MM.1S (cell line): ENCODE results near the gene NLRP9.
"Not testable (repeated sequence)": the region's sequence is repeated elsewhere in the genome, so short reads cannot be mapped to it uniquely, and the experiment has no call there.

Experiments
- DNase-seq: peaks from one replicate; pipeline ENCODE4 v3.0.0-alpha.2; 2015
- H2AFZ ChIP-seq: fragments of 300-600 bp; sonication (generic); 2 replicates; pipeline ENCODE4 v1.6.0; 2016; ENCODE audit warnings: antibody characterized with exemption, low read length
- H3F3A ChIP-seq: fragments of 300-600 bp; sonication (generic); 2 replicates; pipeline ENCODE4 v1.6.1; 2016; ENCODE audit warnings: mild to moderate bottlenecking, antibody characterized with exemption, low read length, moderate library complexity, mixed read lengths; ENCODE audit not compliant: insufficient read depth
- H3K27ac ChIP-seq: fragments of 300-600 bp; sonication (generic); 2 replicates; pipeline ENCODE4 v1.5.1; 2016; ENCODE audit warnings: mild to moderate bottlenecking, low read length
- H3K27me3 ChIP-seq: fragments of 300-600 bp; sonication (generic); replicated peaks from 2 replicates; pipeline ENCODE4 v1.6.0; 2016; ENCODE audit warnings: low read length; ENCODE audit not compliant: insufficient read depth
- H3K36me3 ChIP-seq: fragments of 300-600 bp; sonication (generic); replicated peaks from 2 replicates; pipeline ENCODE4 v1.6.1; 2016; ENCODE audit warnings: mild to moderate bottlenecking, low read length, mixed read lengths; ENCODE audit not compliant: insufficient read depth
- H3K4me1 ChIP-seq: fragments of 300-600 bp; sonication (generic); 2 replicates; pipeline ENCODE4 v1.6.1; 2016; ENCODE audit warnings: low read length, mixed read lengths
- H3K4me2 ChIP-seq: fragments of 300-600 bp; sonication (generic); 2 replicates; pipeline ENCODE4 v1.6.0; 2016; ENCODE audit warnings: low read depth, low read length
- H3K4me3 ChIP-seq: fragments of 300-600 bp; sonication (generic); 2 replicates; pipeline ENCODE4 v1.5.1; 2016; ENCODE audit warnings: low read length, mixed read lengths
- H3K79me2 ChIP-seq: fragments of 300-600 bp; sonication (generic); 2 replicates; pipeline ENCODE4 v1.6.1; 2016; ENCODE audit warnings: mixed run types, low read length, mixed read lengths
- H3K9ac ChIP-seq: fragments of 300-600 bp; sonication (generic); 2 replicates; pipeline ENCODE4 v1.6.1; 2016; ENCODE audit warnings: low read length, mixed read lengths
- H3K9me2 ChIP-seq: fragments of 300-600 bp; sonication (generic); replicated peaks from 2 replicates; pipeline ENCODE4 v1.6.1; 2016; ENCODE audit warnings: mild to moderate bottlenecking, low read length, mixed read lengths; ENCODE audit not compliant: insufficient read depth
- H3K9me3 ChIP-seq: fragments of 300-600 bp; sonication (generic); replicated peaks from 2 replicates; pipeline ENCODE4 v1.6.1; 2016; ENCODE audit warnings: mild to moderate bottlenecking, low read length, mixed read lengths; ENCODE audit not compliant: insufficient read depth
- H4K20me1 ChIP-seq: fragments of 300-600 bp; sonication (generic); 2 replicates; pipeline ENCODE4 v1.6.1; 2016; ENCODE audit warnings: mild to moderate bottlenecking, low read length, moderate library complexity, mixed read lengths; ENCODE audit not compliant: insufficient read depth
- EZH2 ChIP-seq: fragments of 300-600 bp; sonication (generic); optimal IDR thresholded peaks from 2 replicates; pipeline ENCODE3; 2017; ENCODE audit warnings: low read depth, mild to moderate bottlenecking, antibody characterized with exemption, low read length, mixed read lengths
- EZH2phosphoT487 ChIP-seq: fragments of 300-600 bp; sonication (generic); IDR thresholded peaks from 2 replicates; pipeline ENCODE4 v1.6.1; 2018; ENCODE audit warnings: antibody characterized with exemption, low read length
- TF ChIP-seq, protein P1 (sequence below): fragments of 300-600 bp; sonication (generic); IDR thresholded peaks from 2 replicates; pipeline ENCODE4 v1.5.1; 2016; ENCODE audit warnings: antibody characterized with exemption, low read length, mixed read lengths

The NLRP9 gene

DNA sequence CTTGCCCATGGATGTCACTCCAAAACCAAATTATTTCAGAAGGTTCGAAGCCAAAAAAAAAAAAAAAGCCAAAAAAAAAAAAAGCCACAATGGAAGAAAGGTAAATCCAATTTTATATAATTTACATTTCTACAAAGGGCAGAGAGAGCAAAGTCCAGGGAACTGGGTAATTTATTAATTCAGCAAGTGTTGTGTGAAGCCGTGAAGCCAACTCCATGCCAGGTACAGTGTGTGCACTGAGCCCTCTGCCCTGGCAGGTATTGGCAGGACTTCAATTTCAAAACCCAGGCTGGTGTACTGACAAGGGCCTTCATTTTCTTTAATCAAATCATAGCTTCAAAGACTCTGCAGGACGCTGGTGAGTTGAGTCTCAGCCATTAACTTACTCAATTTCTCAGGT is 15.2 kb upstream of the NLRP9 start:
- Histone ChIP-seq H3K4me1 (no peaks in the 10 kb centered on the region), H3K9ac (no peak overlapping the region), H3K9me2 (no peaks in the 10 kb centered on the region), H4K20me1 (no peaks in the 10 kb centered on the region), H3F3A (no peaks in the 10 kb centered on the region), H3K27me3 (peaks cover 84% of the 10 kb centered on the region), H3K79me2 (no peaks in the 10 kb centered on the region), H3K9me3 (no peaks in the 10 kb centered on the region), H3K4me2 (no peak overlapping the region), H3K4me3 (no peak overlapping the region), H3K36me3 (no peaks in the 10 kb centered on the region), H3K27ac (no peak overlapping the region), H2AFZ (no peak overlapping the region)
- DNase-seq: no peak
- TF ChIP-seq, protein P1, sequence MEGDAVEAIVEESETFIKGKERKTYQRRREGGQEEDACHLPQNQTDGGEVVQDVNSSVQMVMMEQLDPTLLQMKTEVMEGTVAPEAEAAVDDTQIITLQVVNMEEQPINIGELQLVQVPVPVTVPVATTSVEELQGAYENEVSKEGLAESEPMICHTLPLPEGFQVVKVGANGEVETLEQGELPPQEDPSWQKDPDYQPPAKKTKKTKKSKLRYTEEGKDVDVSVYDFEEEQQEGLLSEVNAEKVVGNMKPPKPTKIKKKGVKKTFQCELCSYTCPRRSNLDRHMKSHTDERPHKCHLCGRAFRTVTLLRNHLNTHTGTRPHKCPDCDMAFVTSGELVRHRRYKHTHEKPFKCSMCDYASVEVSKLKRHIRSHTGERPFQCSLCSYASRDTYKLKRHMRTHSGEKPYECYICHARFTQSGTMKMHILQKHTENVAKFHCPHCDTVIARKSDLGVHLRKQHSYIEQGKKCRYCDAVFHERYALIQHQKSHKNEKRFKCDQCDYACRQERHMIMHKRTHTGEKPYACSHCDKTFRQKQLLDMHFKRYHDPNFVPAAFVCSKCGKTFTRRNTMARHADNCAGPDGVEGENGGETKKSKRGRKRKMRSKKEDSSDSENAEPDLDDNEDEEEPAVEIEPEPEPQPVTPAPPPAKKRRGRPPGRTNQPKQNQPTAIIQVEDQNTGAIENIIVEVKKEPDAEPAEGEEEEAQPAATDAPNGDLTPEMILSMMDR: no peak
- no peak for TF ChIP-seq EZH2phosphoT487
- TF ChIP-seq EZH2: no peak

DNA sequence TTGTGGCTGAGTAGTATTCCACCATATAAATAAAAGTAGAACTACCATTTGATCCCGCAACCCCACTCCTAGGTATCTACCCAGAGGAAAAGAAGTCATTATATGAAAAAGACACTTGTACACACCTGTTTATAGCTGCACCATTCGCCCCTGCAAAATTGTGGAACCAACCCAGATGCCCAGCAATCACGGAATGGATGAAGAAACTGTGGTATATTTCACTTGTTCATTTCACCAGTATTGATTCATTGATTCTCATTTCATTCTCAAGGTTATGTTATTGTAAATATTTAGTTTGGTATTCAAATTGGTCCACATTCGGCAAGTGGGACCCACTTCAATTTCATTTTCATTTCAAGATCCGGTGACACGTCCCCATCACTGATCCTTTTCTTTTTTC is 12.5 kb upstream of the NLRP9 start:
- no peak overlapping the region for H2AFZ ChIP-seq
- H3K9me3 ChIP-seq: no peaks in the 10 kb centered on the region
- H3K79me2 ChIP-seq: no peaks in the 10 kb centered on the region
- no peak overlapping the region for H3K4me3 ChIP-seq
- TF ChIP-seq EZH2phosphoT487 (no peak), EZH2 (no peak)
- H3K4me1 ChIP-seq: no peaks in the 10 kb centered on the region
- no peak overlapping the region for H3K27ac ChIP-seq
- no peaks in the 10 kb centered on the region for H3F3A ChIP-seq
- H4K20me1 ChIP-seq: no peaks in the 10 kb centered on the region
- peaks cover 96% of the 10 kb centered on the region for H3K27me3 ChIP-seq
- H3K36me3 ChIP-seq: no peaks in the 10 kb centered on the region
- DNase-seq: no peak
- H3K9me2 ChIP-seq: no peaks in the 10 kb centered on the region
- H3K4me2 ChIP-seq: peak overlapping the region; percentile 29; the same call in 1 of the 2 replicates
- no peak overlapping the region for H3K9ac ChIP-seq

DNA sequence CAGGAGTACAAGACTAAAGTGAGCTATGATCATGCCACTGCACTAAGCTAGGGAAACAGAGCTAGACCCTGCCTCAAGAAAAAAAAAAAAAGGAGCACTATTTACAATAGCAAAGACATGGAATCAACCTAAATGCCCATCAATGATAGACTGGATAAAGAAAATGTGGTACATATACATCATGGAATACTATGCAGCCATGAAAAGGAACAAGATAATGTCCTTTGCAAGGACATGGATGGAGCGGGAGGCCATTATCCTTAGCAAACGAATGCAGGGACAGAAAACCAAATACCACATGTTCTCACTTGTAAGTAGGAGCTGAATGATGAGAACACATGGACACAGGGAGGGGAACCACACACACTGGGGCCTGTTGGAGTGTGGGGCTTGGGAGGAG is 7.8 kb downstream of the NLRP9 start:
- H3F3A ChIP-seq, H3K4me3 ChIP-seq, DNase-seq, H3K9ac ChIP-seq, H3K79me2 ChIP-seq, H3K4me1 ChIP-seq, H4K20me1 ChIP-seq, H3K36me3 ChIP-seq, H3K9me3 ChIP-seq, H3K4me2 ChIP-seq, H3K9me2 ChIP-seq, H2AFZ ChIP-seq, H3K27ac ChIP-seq: not testable (repeated sequence)
- peaks cover 63% of the 10 kb centered on the region for H3K27me3 ChIP-seq

DNA sequence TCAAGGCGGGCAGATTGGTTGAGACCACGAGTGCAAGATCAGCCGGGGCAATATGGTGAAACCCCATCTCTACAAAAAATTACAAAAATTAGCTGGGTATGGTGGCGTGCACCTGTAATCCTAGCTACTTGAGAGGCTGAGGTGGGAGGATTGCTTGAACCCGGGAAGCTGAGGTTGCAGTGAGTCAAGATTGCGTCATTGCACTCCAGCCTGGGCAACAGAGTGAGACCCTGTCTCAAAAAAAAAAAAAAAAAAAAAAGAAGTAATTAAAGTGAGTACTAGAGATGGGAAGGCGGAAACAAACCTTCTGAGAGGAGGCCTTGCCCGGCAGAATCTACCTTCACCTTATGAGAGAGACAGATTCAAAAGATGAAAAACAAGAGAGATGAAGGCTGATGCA is 14.7 kb downstream of the NLRP9 start:
- DNase-seq: no peak
- Histone ChIP-seq H3K79me2 (no peaks in the 10 kb centered on the region), H3K9me2 (no peaks in the 10 kb centered on the region), H3K9ac (no peak overlapping the region), H3K27ac (no peak overlapping the region), H3K36me3 (no peaks in the 10 kb centered on the region), H3F3A (no peaks in the 10 kb centered on the region), H3K4me2 (no peak overlapping the region), H4K20me1 (no peaks in the 10 kb centered on the region), H2AFZ (no peak overlapping the region), H3K4me1 (no peaks in the 10 kb centered on the region), H3K4me3 (no peak overlapping the region), H3K9me3 (no peaks in the 10 kb centered on the region), H3K27me3 (peaks cover 49% of the 10 kb centered on the region)
- TF ChIP-seq EZH2: no peak
- TF ChIP-seq, protein P1: no peak
- TF ChIP-seq EZH2phosphoT487: no peak
